G401.6 (cell line): Measurements from ENCODE around the gene TPCN2.

Source experiments
- FAIRE-seq: peaks from 2 replicates; lab custom pipeline; 2012; peaks lifted over from hg19 to GRCh38; lab: Jason Lieb, UNC

The TPCN2 gene

GRCh38 chr11:69095300-69095699 lies 46.6 kb downstream of the TPCN2 start:
- no peak for FAIRE-seq

GRCh38 chr11:69096473-69096872 lies 47.7 kb downstream of the TPCN2 start:
- FAIRE-seq: no peak

GRCh38 chr11:69097263-69097662 lies 48.5 kb downstream of the TPCN2 start:
- FAIRE-seq: no peak

- FAIRE-seq: no peak
Observed at GRCh38 chr11:69099180-69099579, 50.4 kb downstream of the TPCN2 start.

GRCh38 chr11:69100454-69101114 lies 51.9 kb downstream of the TPCN2 start:
- FAIRE-seq: no peak

GRCh38 chr11:69101115-69101791 lies 52.5 kb downstream of the TPCN2 start:
- FAIRE-seq: no peak

- no peak for FAIRE-seq
Observed at GRCh38 chr11:69101792-69102695, 53.3 kb downstream of the TPCN2 start.

GRCh38 chr11:69102732-69103615 lies 54.2 kb downstream of the TPCN2 start:
- FAIRE-seq: no peak

GRCh38 chr11:69104212-69104855 lies 55.6 kb downstream of the TPCN2 start:
- FAIRE-seq: no peak

GRCh38 chr11:69104856-69105395 lies 56.2 kb downstream of the TPCN2 start:
- no peak for FAIRE-seq

- no peak for FAIRE-seq
Observed at GRCh38 chr11:69105461-69106030, 56.8 kb downstream of the TPCN2 start.

GRCh38 chr11:69106031-69106811 lies 57.5 kb downstream of the TPCN2 start:
- no peak for FAIRE-seq

GRCh38 chr11:69107413-69107812 lies 58.7 kb downstream of the TPCN2 start:
- no peak for FAIRE-seq

GRCh38 chr11:69108030-69108429 lies 59.3 kb downstream of the TPCN2 start:
- no peak for FAIRE-seq

GRCh38 chr11:69108559-69108958 lies 59.8 kb downstream of the TPCN2 start:
- FAIRE-seq: no peak

GRCh38 chr11:69109101-69109500 lies 60.4 kb downstream of the TPCN2 start:
- FAIRE-seq: no peak

- no peak for FAIRE-seq
Observed at GRCh38 chr11:69110451-69110850, 61.7 kb downstream of the TPCN2 start.

GRCh38 chr11:69111624-69112542 lies 63.2 kb downstream of the TPCN2 start:
- no peak for FAIRE-seq

- FAIRE-seq: no peak
Observed at GRCh38 chr11:69113226-69113625, 64.5 kb downstream of the TPCN2 start.
